K562 (cell line): ENCODE results near the gene MARK2. TPM values are rescaled to one million over a fixed set of nuclear protein-coding genes. Genes with fewer than 3 reads are reported as not detected.

ENCODE experiments used
- ARID3A ChIP-seq: IDR thresholded peaks from 2 replicates; pipeline ENCODE4 v1.6.1; 2012; ENCODE audit warnings: low read depth, low read length, improper control_type of control experiment, borderline replicate concordance
- CEBPB ChIP-seq: fragments of 450-650 bp; IDR thresholded peaks from 2 replicates; pipeline ENCODE4 v1.6.1; 2016; ENCODE audit warnings: missing genetic modification characterization, missing compliant biosample characterization
- L3MBTL2 ChIP-seq: fragments of 450-650 bp; IDR thresholded peaks from 2 replicates; pipeline ENCODE4 v1.6.1; 2016; ENCODE audit warnings: mild to moderate bottlenecking, moderate library complexity
- MGA ChIP-seq: fragments of 450-650 bp; IDR thresholded peaks from 2 replicates; pipeline ENCODE4 v1.6.1; 2016; ENCODE audit warnings: mild to moderate bottlenecking, moderate library complexity
- NR2C2 ChIP-seq, 2 experiments: fragments of 200-800 bp in 1 of 2; sonication (Bioruptor generic) in 1 of 2; sonication (generic) in 1 of 2; formaldehyde crosslinking in 1 of 2; IDR thresholded peaks; 2 replicates each; pipeline versions ENCODE4 v1.6.1 to v1.8.0; 2016 to 2022; ENCODE audit warnings: mild to moderate bottlenecking in 1 of 2, missing compliant biosample characterization in 1 of 2, missing genetic modification characterization in 1 of 2, missing genetic modification reagents in 1 of 2
- TAF15 ChIP-seq: fragments of 200-400 bp; formaldehyde crosslinking; IDR thresholded peaks from 2 replicates; pipeline ENCODE4 v1.6.1; 2017; ENCODE audit warnings: mild to moderate bottlenecking, low read depth, low read length, moderate library complexity
- YY1 ChIP-seq, 3 experiments: IDR thresholded peaks; 2 replicates each; pipeline ENCODE4 v1.6.1; 2011; ENCODE audit warnings: low read length in 2 of 3, mild to moderate bottlenecking in 2 of 3, moderate library complexity in 2 of 3, borderline replicate concordance in 1 of 3, control low read depth in 1 of 3, low read depth in 1 of 3; ENCODE audit not compliant: insufficient read depth in 3 of 3, insufficient replicate concordance in 2 of 3, control insufficient read depth in 1 of 3, insufficient read length in 1 of 3; ENCODE audit errors: extremely low read depth in 1 of 3
- ZNF124 ChIP-seq: sonication (generic); formaldehyde crosslinking; IDR thresholded peaks from 2 replicates; pipeline ENCODE4 v1.8.1; 2022; ENCODE audit warnings: missing genetic modification reagents
- ZNF592 ChIP-seq: fragments of 450-650 bp; IDR thresholded peaks from 2 replicates; pipeline ENCODE4 v1.6.1; 2017; ENCODE audit warnings: antibody characterized with exemption, mild to moderate bottlenecking
- polyA plus RNA-seq, 8 experiments: library from polyadenylated mRNA; depleted of rRNA in 4 of 8; stranded (reverse) in 5 of 8; unstranded in 3 of 8; fragments of >200 nt; fragmentation: Nextera tagmentation in 2 of 8; fragmentation: Illumina TruSeq in 1 of 8; extraction: Ambion mirVana in 2 of 8; extraction: Trizol in 1 of 8; gene quantifications; 2 replicates each; pipeline versions ENCODE4 v1.2.1 to v1.2.3, GENCODE V29; 2011 to 2014; ENCODE audit warnings: inconsistent platforms in 1 of 8, missing spikeins in 1 of 8
- total RNA-seq, 7 experiments: library from RNA; depleted of rRNA in 6 of 7; stranded (reverse); fragments of >200 nt in 6 of 7; fragmentation: Illumina TruSeq in 2 of 7; extraction: Trizol in 2 of 7; gene quantifications; 2 replicates each; pipeline versions ENCODE4 v1.2.1 to v1.2.3, GENCODE V29; 2011 to 2021; ENCODE audit warnings: low replicate concordance in 1 of 7

The MARK2 gene
- total and polyA plus RNA-seq, 9 of the 15 experiments (the other 6 are each of a cell fraction or from before 2014, with no cell fraction given), result 0.32 to 43.5 (median 15.1) TPM

- TF ChIP-seq ARID3A (no peak), ZNF124 (CRISPR knock-in tag) (no peak), YY1 (IDR thresholded peaks at IDR 0.05; ENCODE audit: borderline replicate concordance in 1 of 3, control insufficient read depth in 1 of 3, extremely low read depth in 1 of 3, insufficient read depth in 3 of 3, insufficient read length in 1 of 3, insufficient replicate concordance in 2 of 3, low read depth in 1 of 3, low read length in 2 of 3) (no peak), MGA (peak; percentile 79), ZNF592 (peak; percentile 65), TAF15 (no peak), L3MBTL2 (peak; percentile 51; the same call in 1 of the 2 replicates), CEBPB (tag) (no peak), NR2C2 (CRISPR knock-in tag; IDR thresholded peaks at IDR 0.05) (no peak), NR2C2 (tag; IDR thresholded peaks at IDR 0.05) (peak; percentile 50; the same call in 1 of the 2 replicates)
Observed at GRCh38 chr11:63944987-63945386, 106.1 kb downstream of the MARK2 start (continued).
